Measurements from ENCODE around the gene DDX25.

DDX25 gene

GRCh38 chr11:125956391-125957134 lies 52.3 kb downstream of the DDX25 start:
- TF ChIP-seq RAD21 (IDR thresholded peaks at IDR 0.05; ENCODE audit: low read depth) (no peak), CREB1 (IDR thresholded peaks at IDR 0.05; ENCODE audit: low read depth) (no peak), NFIC (IDR thresholded peaks at IDR 0.05) (no peak), EGR1 (IDR thresholded peaks at IDR 0.05) (no peak), TCF12 (IDR thresholded peaks at IDR 0.05; ENCODE audit: low read depth) (no peak), REST (IDR thresholded peaks at IDR 0.05; ENCODE audit: low read depth) (no peak), YY1 (IDR thresholded peaks at IDR 0.05; ENCODE audit: low read depth) (no peak), TEAD4 (IDR thresholded peaks at IDR 0.05) (no peak), EP300 (IDR thresholded peaks at IDR 0.05; ENCODE audit: borderline replicate concordance) (no peak), ZBTB7A (IDR thresholded peaks at IDR 0.05; ENCODE audit: low read depth) (no peak), MAX (IDR thresholded peaks at IDR 0.05) (no peak), TAF1 (IDR thresholded peaks at IDR 0.05; ENCODE audit: low read depth) (no peak), USF1 (IDR thresholded peaks at IDR 0.05) (no peak), CEBPB (IDR thresholded peaks at IDR 0.05) (no peak), FOXM1 (IDR thresholded peaks at IDR 0.05; ENCODE audit: borderline replicate concordance, low read depth) (no peak)

- TF ChIP-seq USF1 (IDR thresholded peaks at IDR 0.05) (no peak), EGR1 (IDR thresholded peaks at IDR 0.05) (no peak), RAD21 (IDR thresholded peaks at IDR 0.05; ENCODE audit: low read depth) (no peak), CREB1 (IDR thresholded peaks at IDR 0.05; ENCODE audit: low read depth) (no peak), YY1 (IDR thresholded peaks at IDR 0.05; ENCODE audit: low read depth) (no peak)
Observed at GRCh38 chr11:125957618-125958332, 53.5 kb downstream of the DDX25 start.

GRCh38 chr11:125958872-125959400 lies 54.6 kb downstream of the DDX25 start:
- TF ChIP-seq RAD21 (IDR thresholded peaks at IDR 0.05; ENCODE audit: low read depth), result no peak
- no peak for TF ChIP-seq EGR1 (IDR thresholded peaks at IDR 0.05)
- no peak for TF ChIP-seq EP300 (IDR thresholded peaks at IDR 0.05; ENCODE audit: borderline replicate concordance)
- no peak for TF ChIP-seq FOXM1 (IDR thresholded peaks at IDR 0.05; ENCODE audit: borderline replicate concordance, low read depth)
- no peak for TF ChIP-seq CREB1 (IDR thresholded peaks at IDR 0.05; ENCODE audit: low read depth)
- no peak for TF ChIP-seq NFIC (IDR thresholded peaks at IDR 0.05)
- TF ChIP-seq CEBPB (IDR thresholded peaks at IDR 0.05), result no peak
- no peak for TF ChIP-seq TCF12 (IDR thresholded peaks at IDR 0.05; ENCODE audit: low read depth)
- TF ChIP-seq USF1 (IDR thresholded peaks at IDR 0.05), result no peak
- TF ChIP-seq MAX (IDR thresholded peaks at IDR 0.05), result no peak
- TF ChIP-seq YY1 (IDR thresholded peaks at IDR 0.05; ENCODE audit: low read depth), result no peak

GRCh38 chr11:125959511-125959910 lies 55.2 kb downstream of the DDX25 start:
- TF ChIP-seq CEBPB (IDR thresholded peaks at IDR 0.05) (no peak), USF1 (IDR thresholded peaks at IDR 0.05) (no peak), RAD21 (IDR thresholded peaks at IDR 0.05; ENCODE audit: low read depth) (no peak), MAX (IDR thresholded peaks at IDR 0.05) (no peak), NFIC (IDR thresholded peaks at IDR 0.05) (no peak), EGR1 (IDR thresholded peaks at IDR 0.05) (no peak)

GRCh38 chr11:125959931-125960330 lies 55.6 kb downstream of the DDX25 start:
- TF ChIP-seq EP300 (IDR thresholded peaks at IDR 0.05; ENCODE audit: borderline replicate concordance) (no peak), CREB1 (IDR thresholded peaks at IDR 0.05; ENCODE audit: low read depth) (no peak), RAD21 (IDR thresholded peaks at IDR 0.05; ENCODE audit: low read depth) (no peak), EGR1 (IDR thresholded peaks at IDR 0.05) (no peak), FOXM1 (IDR thresholded peaks at IDR 0.05; ENCODE audit: borderline replicate concordance, low read depth) (no peak), TAF1 (IDR thresholded peaks at IDR 0.05; ENCODE audit: low read depth) (no peak)

- TF ChIP-seq EP300 (IDR thresholded peaks at IDR 0.05; ENCODE audit: borderline replicate concordance), result no peak
- TF ChIP-seq REST (IDR thresholded peaks at IDR 0.05; ENCODE audit: low read depth), result no peak
- TF ChIP-seq USF1 (IDR thresholded peaks at IDR 0.05), result no peak
- TF ChIP-seq CEBPB (IDR thresholded peaks at IDR 0.05), result no peak
- TF ChIP-seq EGR1 (IDR thresholded peaks at IDR 0.05), result no peak
- TF ChIP-seq TEAD4 (IDR thresholded peaks at IDR 0.05), result no peak
- no peak for TF ChIP-seq MAX (IDR thresholded peaks at IDR 0.05)
- no peak for TF ChIP-seq CREB1 (IDR thresholded peaks at IDR 0.05; ENCODE audit: low read depth)
- TF ChIP-seq NFIC (IDR thresholded peaks at IDR 0.05), result no peak
- no peak for TF ChIP-seq FOXM1 (IDR thresholded peaks at IDR 0.05; ENCODE audit: borderline replicate concordance, low read depth)
- no peak for TF ChIP-seq RAD21 (IDR thresholded peaks at IDR 0.05; ENCODE audit: low read depth)
- TF ChIP-seq YY1 (IDR thresholded peaks at IDR 0.05; ENCODE audit: low read depth), result no peak
- TF ChIP-seq TCF12 (IDR thresholded peaks at IDR 0.05; ENCODE audit: low read depth), result no peak
- TF ChIP-seq ZBTB7A (IDR thresholded peaks at IDR 0.05; ENCODE audit: low read depth), result no peak
- no peak for TF ChIP-seq TAF1 (IDR thresholded peaks at IDR 0.05; ENCODE audit: low read depth)
Observed at GRCh38 chr11:125960771-125961170, 56.5 kb downstream of the DDX25 start.

Measured in Ishikawa (cell line).